Mucosa of descending colon (tissue), 3 donors: ENCODE data around the gene SIRPG. TPM values are rescaled to one million over a fixed set of nuclear protein-coding genes. Genes with fewer than 3 reads are reported as not detected.
A peak's percentile ranks its signal among the peaks of the same experiment; 100 is the strongest.

Experiments
- ATAC-seq: fragments of 200-7000 bp; cut with Tn5 transposase; one replicate; pipeline ENCODE4 v1.9.1; 2020; ENCODE audit warnings: mild to moderate bottlenecking, moderate library complexity
- DNase-seq, 3 donors: peaks; one replicate each; pipeline ENCODE4 v3.0.0-alpha.2; 2020
- H3K36me3 ChIP-seq: fragments of 200-600 bp; one replicate; pipeline ENCODE4 v1.8.0; 2021; ENCODE audit warnings: low read depth, mild to moderate bottlenecking
- H3K4me1 ChIP-seq: fragments of 200-600 bp; one replicate; pipeline ENCODE4 v1.8.0; 2021; ENCODE audit warnings: low read depth, mild to moderate bottlenecking
- H3K4me3 ChIP-seq: fragments of 200-600 bp; one replicate; pipeline ENCODE4 v1.8.0; 2021; ENCODE audit warnings: mild to moderate bottlenecking
- H3K9me3 ChIP-seq: fragments of 200-600 bp; one replicate; pipeline ENCODE4 v1.8.0; 2021; ENCODE audit warnings: mild to moderate bottlenecking
- intact Hi-C, 2 donors: fragments of 100-400 bp; cut with DNase I in 1 of 2; cut with micrococcal nuclease in 1 of 2; formaldehyde crosslinking; loops; one replicate each; pipeline versions ENCODE4 v1.11.0 to v1.11.1; 2022; cut with DNase I, micrococcal nuclease
- total RNA-seq, 3 donors: library from RNA; stranded (reverse); fragmentation: NEBNext Ultra II Directional in 2 of 3; extraction: Animal tissue kit (Norgen Biotek cat#: 25700) in 2 of 3; gene quantifications; one replicate each; pipeline versions ENCODE4 v1.2.1 to v1.2.4, GENCODE V29; 2021 to 2023
- TF ChIP-seq, protein P1 (sequence below): fragments of 200-600 bp; IDR thresholded peaks from one replicate; pipeline ENCODE4 v1.8.0; 2022; ENCODE audit warnings: antibody characterized with exemption, mild to moderate bottlenecking
- donor health status: DM: no; HTN: no; CAD: no; lungs with moderate emphysema.
- donor health status: DM: no; HTN: no; CAD: no.
- donor health status: DM: no; HTN: yes; CAD: no.

Gene SIRPG
- total RNA-seq, 3 donors from 2014 or later, result 1.1 to 1.7 (median 1.2) TPM

DNA sequence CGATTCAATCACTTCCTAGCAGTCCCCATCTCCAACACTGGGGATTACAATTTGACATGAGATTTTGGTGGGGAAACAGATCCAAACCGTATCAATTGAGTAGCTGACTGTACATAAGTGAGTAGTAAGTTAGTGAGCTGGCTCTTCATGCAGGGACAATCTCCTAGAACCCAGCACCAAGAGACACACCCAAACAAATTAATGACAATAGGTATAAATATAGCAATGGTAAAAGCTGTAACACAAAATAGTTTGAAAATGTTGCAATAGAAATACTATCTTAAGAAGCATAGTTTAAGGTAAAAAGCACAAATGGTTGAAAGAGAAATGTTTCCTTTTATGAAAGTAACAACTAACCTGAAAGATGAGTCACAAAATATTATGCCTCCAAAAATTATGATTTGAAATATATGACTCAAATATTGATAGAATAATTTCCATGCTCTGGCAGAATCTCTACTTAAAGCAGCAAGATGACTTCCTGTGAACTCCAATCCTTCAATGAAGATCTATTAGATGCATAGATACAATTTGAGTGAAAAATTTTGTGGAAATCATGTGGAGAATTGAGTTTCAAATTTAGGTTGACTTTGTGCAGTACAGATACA lies 32.4 kb downstream of the SIRPG start:
- DNase-seq (no peak), ATAC-seq (no peak)
- intact Hi-C loops, result no loop called here
- H3K36me3 ChIP-seq, result no peaks in the 10 kb centered on the region
- TF ChIP-seq, protein P1, sequence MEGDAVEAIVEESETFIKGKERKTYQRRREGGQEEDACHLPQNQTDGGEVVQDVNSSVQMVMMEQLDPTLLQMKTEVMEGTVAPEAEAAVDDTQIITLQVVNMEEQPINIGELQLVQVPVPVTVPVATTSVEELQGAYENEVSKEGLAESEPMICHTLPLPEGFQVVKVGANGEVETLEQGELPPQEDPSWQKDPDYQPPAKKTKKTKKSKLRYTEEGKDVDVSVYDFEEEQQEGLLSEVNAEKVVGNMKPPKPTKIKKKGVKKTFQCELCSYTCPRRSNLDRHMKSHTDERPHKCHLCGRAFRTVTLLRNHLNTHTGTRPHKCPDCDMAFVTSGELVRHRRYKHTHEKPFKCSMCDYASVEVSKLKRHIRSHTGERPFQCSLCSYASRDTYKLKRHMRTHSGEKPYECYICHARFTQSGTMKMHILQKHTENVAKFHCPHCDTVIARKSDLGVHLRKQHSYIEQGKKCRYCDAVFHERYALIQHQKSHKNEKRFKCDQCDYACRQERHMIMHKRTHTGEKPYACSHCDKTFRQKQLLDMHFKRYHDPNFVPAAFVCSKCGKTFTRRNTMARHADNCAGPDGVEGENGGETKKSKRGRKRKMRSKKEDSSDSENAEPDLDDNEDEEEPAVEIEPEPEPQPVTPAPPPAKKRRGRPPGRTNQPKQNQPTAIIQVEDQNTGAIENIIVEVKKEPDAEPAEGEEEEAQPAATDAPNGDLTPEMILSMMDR, result no peak
- H3K4me1 ChIP-seq, result no peaks in the 10 kb centered on the region
- no peaks in the 10 kb centered on the region for H3K9me3 ChIP-seq
- H3K4me3 ChIP-seq, result no peak overlapping the region

DNA sequence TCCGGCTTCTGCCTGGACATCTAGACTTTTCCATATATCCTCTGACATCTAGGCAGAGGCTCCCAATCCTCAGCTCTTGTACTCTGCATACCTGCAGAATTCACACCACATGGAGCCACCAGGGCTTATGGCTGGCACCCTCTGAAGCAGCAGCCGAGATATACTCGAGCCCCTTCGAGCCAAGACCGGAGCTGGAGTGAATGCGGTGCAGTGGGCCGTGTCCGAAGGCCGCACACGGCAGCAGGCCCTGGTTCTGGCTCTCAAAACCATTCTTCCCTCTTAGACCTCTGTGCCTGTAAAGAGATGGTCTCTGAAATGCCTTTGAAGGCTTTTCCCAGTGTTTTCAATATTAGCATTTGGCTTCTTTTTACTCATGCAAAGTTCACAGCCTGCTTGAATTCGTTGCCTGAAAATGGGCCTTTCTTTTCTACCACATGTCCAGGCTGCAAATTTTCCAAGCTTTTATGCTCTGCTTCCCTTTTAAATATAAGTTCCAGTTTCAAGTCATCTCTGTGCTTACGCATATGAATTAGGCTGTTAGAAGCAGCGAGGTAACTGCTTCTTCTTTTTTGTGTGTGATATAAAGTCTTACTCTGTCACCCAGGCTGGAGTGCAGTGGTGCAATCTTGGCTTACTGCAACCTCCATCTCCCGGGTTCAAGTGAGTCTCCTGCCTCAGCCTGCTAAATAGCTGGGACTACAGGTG lies 33.9 kb downstream of the SIRPG start:
- intact Hi-C loops, result no loop called here
- TF ChIP-seq, protein P1, result no peak
- no peaks in the 10 kb centered on the region for H3K4me1 ChIP-seq
- no peak overlapping the region for H3K4me3 ChIP-seq
- DNase-seq (no peak), ATAC-seq (no peak)
- no peaks in the 10 kb centered on the region for H3K9me3 ChIP-seq
- no peaks in the 10 kb centered on the region for H3K36me3 ChIP-seq

DNA sequence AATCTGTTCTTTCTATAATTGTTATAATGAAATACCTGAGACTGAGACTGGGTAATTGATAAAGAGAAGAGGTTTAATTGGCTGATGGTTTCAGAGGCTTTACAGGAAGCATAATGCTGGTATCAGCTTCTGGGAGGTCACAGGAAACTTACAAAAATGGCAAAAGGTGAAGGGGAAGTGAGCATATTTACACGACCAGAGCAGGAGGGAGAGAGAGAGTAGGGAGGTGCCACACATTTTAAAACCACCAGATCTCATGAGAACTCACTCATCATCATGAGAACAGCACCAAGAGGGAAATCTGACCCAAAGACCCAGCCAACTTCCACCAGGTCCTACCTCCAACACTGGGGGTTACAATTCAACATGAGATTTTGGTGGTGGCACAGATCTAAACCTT lies 35.1 kb downstream of the SIRPG start:
- H3K4me1 ChIP-seq, result no peaks in the 10 kb centered on the region
- intact Hi-C loops, result no loop called here
- H3K9me3 ChIP-seq, result no peaks in the 10 kb centered on the region
- TF ChIP-seq, protein P1, result no peak
- no peaks in the 10 kb centered on the region for H3K36me3 ChIP-seq
- no peak overlapping the region for H3K4me3 ChIP-seq
- DNase-seq, result no peak
- peak; percentile 64 for ATAC-seq

DNA sequence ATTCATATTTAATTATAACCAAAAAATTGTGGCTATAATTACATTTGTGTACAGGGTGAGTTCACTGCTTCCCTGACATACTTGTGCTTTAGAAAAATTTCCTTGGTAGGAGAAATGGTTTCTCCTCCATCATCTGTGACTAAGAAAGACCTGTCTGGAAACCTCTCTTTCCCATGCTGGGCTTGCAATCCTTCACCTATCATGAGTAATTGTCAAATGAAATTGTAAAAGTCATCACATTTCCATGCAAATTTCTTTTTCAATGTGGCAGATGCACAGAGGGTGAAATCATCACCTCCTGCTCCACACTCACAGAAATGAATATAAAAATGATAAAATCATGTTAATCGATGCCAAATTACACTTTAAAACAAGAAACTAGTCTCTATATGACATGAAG lies 36.3 kb downstream of the SIRPG start:
- intact Hi-C loops, result no loop called here
- TF ChIP-seq, protein P1, result no peak
- DNase-seq, result no peak

DNA sequence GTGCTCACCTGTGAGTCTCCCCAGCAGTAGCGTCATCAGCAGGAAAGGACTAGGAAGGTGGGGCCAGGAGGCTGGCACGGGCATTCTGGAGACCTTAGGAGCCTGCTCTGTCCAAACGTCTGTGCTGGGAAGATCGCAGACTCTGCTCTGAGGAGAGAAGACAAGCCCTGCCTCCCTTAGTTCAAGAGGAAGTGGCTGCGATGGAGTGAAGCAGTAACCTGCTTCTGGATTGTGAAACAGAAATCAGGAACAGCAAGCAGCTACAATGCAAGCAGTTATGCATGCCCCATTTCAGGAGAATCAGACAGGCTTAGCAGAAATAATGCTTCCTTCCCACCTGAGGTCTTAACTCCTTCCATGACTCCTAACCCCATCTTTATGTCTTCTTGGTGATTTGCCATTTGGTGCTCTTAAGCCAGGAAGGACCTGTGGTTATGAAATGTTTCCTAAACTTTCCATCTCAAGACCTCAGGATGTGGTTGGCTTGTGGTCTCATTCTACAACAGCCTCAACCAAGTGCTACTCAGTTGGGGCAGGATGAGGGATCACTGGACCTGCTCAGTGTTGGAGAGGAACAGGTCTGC lies 37.6 kb downstream of the SIRPG start, which contains the start of gene SIRPB1:
Gene SIRPB1, minus strand, starts transcription at position 149 of the 584 bp plus-strand sequence. Its CDS starts 65 bp downstream, at position 84.
- Histone ChIP-seq H3K4me1 (no peaks in the 10 kb centered on the region), H3K4me3 (no peak within 1 kb of the TSS), H3K9me3 (no peaks in the 10 kb centered on the region), H3K36me3 (no peaks in the 10 kb centered on the region)
- intact Hi-C loops, result no loop called here
- DNase-seq (peak in 1 of 3 donors; percentile 29), ATAC-seq (peak; percentile 55)
- TF ChIP-seq, protein P1, result no peak

More for the DNA sequence above, 36.3 kb downstream of the SIRPG start:
- Histone ChIP-seq H3K4me1 (no peaks in the 10 kb centered on the region), H3K36me3 (no peaks in the 10 kb centered on the region), H3K4me3 (no peak overlapping the region), H3K9me3 (no peaks in the 10 kb centered on the region)
- no peak for ATAC-seq
